GM10847 (cell line): ENCODE results near the gene WDR6.
A peak's percentile ranks its signal among the peaks of the same experiment; 100 is the strongest.

Experiments
- POLR2A ChIP-seq: IDR thresholded peaks from 2 replicates; pipeline ENCODE4 v1.6.1; 2011; ENCODE audit not compliant: insufficient read length; ENCODE audit errors: extremely low read depth

The WDR6 gene

GRCh38 chr3:48989126-48989795 lies 17.9 kb upstream of the WDR6 start:
- TF ChIP-seq POLR2A, result no peak

GRCh38 chr3:48989796-48990635 lies 17.2 kb upstream of the WDR6 start, which contains the start of gene P4HTM:
Gene P4HTM, plus strand, starts transcription at chr3:48990241. Its CDS starts 16 bp downstream, at chr3:48990257.
- peak; percentile 33 for TF ChIP-seq POLR2A

- no peak for TF ChIP-seq POLR2A
Measured at GRCh38 chr3:48990636-48991469, 16.3 kb upstream of the WDR6 start.

GRCh38 chr3:48991851-48992545 lies 15.2 kb upstream of the WDR6 start:
- no peak for TF ChIP-seq POLR2A

- TF ChIP-seq POLR2A, result no peak
Measured at GRCh38 chr3:48993834-48994233, 13.4 kb upstream of the WDR6 start.

- TF ChIP-seq POLR2A, result no peak
Measured at GRCh38 chr3:48996640-48997039, 10.6 kb upstream of the WDR6 start.

GRCh38 chr3:48997102-48997635 lies 10.0 kb upstream of the WDR6 start:
- no peak for TF ChIP-seq POLR2A

- no peak for TF ChIP-seq POLR2A
Measured at GRCh38 chr3:48997714-48998637, 9.2 kb upstream of the WDR6 start.

GRCh38 chr3:48999085-48999858 lies 7.9 kb upstream of the WDR6 start:
- no peak for TF ChIP-seq POLR2A

GRCh38 chr3:49001155-49001554 lies 6.0 kb upstream of the WDR6 start:
- no peak for TF ChIP-seq POLR2A

GRCh38 chr3:49004352-49005302 lies 2.6 kb upstream of the WDR6 start:
- no peak for TF ChIP-seq POLR2A

- TF ChIP-seq POLR2A, result no peak
Measured at GRCh38 chr3:49005303-49005680, 1.9 kb upstream of the WDR6 start.

GRCh38 chr3:49005998-49006397 lies 1.2 kb upstream of the WDR6 start:
- no peak for TF ChIP-seq POLR2A
